ENCODE results near the gene SNX4.
"Not testable (repeated sequence)": the region's sequence is repeated elsewhere in the genome, so short reads cannot be mapped to it uniquely, and the experiment has no call there.

- TF ChIP-seq, protein P1, sequence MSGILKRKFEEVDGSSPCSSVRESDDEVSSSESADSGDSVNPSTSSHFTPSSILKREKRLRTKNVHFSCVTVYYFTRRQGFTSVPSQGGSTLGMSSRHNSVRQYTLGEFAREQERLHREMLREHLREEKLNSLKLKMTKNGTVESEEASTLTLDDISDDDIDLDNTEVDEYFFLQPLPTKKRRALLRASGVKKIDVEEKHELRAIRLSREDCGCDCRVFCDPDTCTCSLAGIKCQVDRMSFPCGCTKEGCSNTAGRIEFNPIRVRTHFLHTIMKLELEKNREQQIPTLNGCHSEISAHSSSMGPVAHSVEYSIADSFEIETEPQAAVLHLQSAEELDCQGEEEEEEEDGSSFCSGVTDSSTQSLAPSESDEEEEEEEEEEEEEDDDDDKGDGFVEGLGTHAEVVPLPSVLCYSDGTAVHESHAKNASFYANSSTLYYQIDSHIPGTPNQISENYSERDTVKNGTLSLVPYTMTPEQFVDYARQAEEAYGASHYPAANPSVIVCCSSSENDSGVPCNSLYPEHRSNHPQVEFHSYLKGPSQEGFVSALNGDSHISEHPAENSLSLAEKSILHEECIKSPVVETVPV (CRISPR knock-in tag; IDR thresholded peaks at IDR 0.05), result not testable (repeated sequence)
- not testable (repeated sequence) for TF ChIP-seq OSR1 (CRISPR knock-in tag; IDR thresholded peaks at IDR 0.05)
Observed at GRCh38 chr3:125405515-125405914, 114.5 kb downstream of the SNX4 start.
